Endothelial cell of umbilical vein (primary cell): Measurements from ENCODE around the gene MFAP4. TPM values are rescaled to one million over a fixed set of nuclear protein-coding genes. Genes with fewer than 3 reads are reported as not detected.

ENCODE experiments used
- BruUV-seq: library from RNA; stranded (reverse); fragments of 400-500 nt; replicated peaks from 2 replicates; lab custom pipeline; 2021; lab: Mats Ljungman, UMichigan
- CTCF ChIA-PET: fragments of 300-600, 350-600 bp; sonication (Branson Sonifier 250); formaldehyde crosslinking; loops from one replicate; lab custom pipeline; 2021; ENCODE audit warnings: antibody characterized with exemption, inconsistent platforms; lab: Charles Lee
- POLR2A ChIA-PET: fragments of 300-600, 350-600 bp; sonication (Branson Sonifier 250); formaldehyde crosslinking; loops from one replicate; lab custom pipeline; 2021; ENCODE audit warnings: antibody characterized with exemption, inconsistent platforms; lab: Charles Lee
- DNase-seq: peaks from one replicate; pipeline ENCODE4 v3.0.0-alpha.2; 2011; ENCODE audit warnings: low read depth, low spot score
- FAIRE-seq: peaks from 2 replicates; lab custom pipeline; 2011; peaks lifted over from hg19 to GRCh38; lab: Jason Lieb, UNC
- H2AFZ ChIP-seq: 2 replicates; pipeline ENCODE4 v1.6.0; 2012; ENCODE audit warnings: low read depth, low read length, control low read depth, inconsistent platforms
- H3K27ac ChIP-seq: 2 replicates; pipeline ENCODE4 v1.5.1; 2011; ENCODE audit warnings: low read depth, mild to moderate bottlenecking, control low read depth, low read length, moderate library complexity; ENCODE audit not compliant: insufficient read depth
- H3K27me3 ChIP-seq, 2 experiments: 2 replicates each; pipeline versions ENCODE4 v1.6.0 to v1.6.1; 2011; ENCODE audit warnings: low read length in 2 of 2, mixed read lengths in 1 of 2; ENCODE audit not compliant: control insufficient read depth in 2 of 2, insufficient read depth in 2 of 2
- H3K36me3 ChIP-seq, 2 experiments: 2 replicates in 1 of 2; 3 replicates in 1 of 2; pipeline ENCODE4 v1.5.1; 2011; ENCODE audit warnings: low read length in 2 of 2, mild to moderate bottlenecking in 1 of 2, moderate library complexity in 1 of 2; ENCODE audit not compliant: control insufficient read depth in 2 of 2, insufficient read depth in 2 of 2; ENCODE audit errors: extremely low read depth in 1 of 2
- H3K4me1 ChIP-seq: 3 replicates; pipeline ENCODE4 v1.5.1; 2011; ENCODE audit warnings: mild to moderate bottlenecking, low read length; ENCODE audit not compliant: control insufficient read depth, insufficient read depth; ENCODE audit errors: extremely low read depth
- H3K4me2 ChIP-seq: 2 replicates; pipeline ENCODE4 v1.6.1; 2011; ENCODE audit warnings: low read length, control low read depth, mixed read lengths; ENCODE audit not compliant: insufficient read depth
- H3K4me3 ChIP-seq, 3 experiments: fragments of 200-600 bp in 1 of 3; sonication (generic), shearing (Covaris generic) in 1 of 3; replicated peaks in 1 of 3; 2 replicates each; pipeline ENCODE4 v1.5.1; 2011 to 2016; ENCODE audit warnings: control low read depth in 3 of 3, low read length in 3 of 3, mild to moderate bottlenecking in 2 of 3, inconsistent platforms in 1 of 3, low read depth in 1 of 3, moderate library complexity in 1 of 3; ENCODE audit not compliant: insufficient read depth in 1 of 3
- H3K79me2 ChIP-seq: 2 replicates; pipeline ENCODE4 v1.6.0; 2012; ENCODE audit warnings: low read length, inconsistent platforms; ENCODE audit not compliant: control insufficient read depth, insufficient read depth
- H3K9ac ChIP-seq: replicated peaks from 2 replicates; pipeline ENCODE3; 2011; ENCODE audit warnings: low read length, control low read depth; ENCODE audit not compliant: insufficient read depth; ENCODE audit errors: extremely low read depth
- H3K9me1 ChIP-seq: replicated peaks from 3 replicates; pipeline ENCODE4 v1.6.0; 2011; ENCODE audit warnings: mild to moderate bottlenecking, low read length; ENCODE audit not compliant: control insufficient read depth, insufficient read depth; ENCODE audit errors: extremely low read depth
- H3K9me3 ChIP-seq: replicated peaks from 2 replicates; pipeline ENCODE4 v1.5.1; 2012; ENCODE audit warnings: low read length, inconsistent platforms; ENCODE audit not compliant: control insufficient read depth, insufficient read depth
- H4K20me1 ChIP-seq: replicated peaks from 2 replicates; pipeline ENCODE3; 2011; ENCODE audit warnings: mild to moderate bottlenecking, low read length; ENCODE audit not compliant: control insufficient read depth, insufficient read depth; ENCODE audit errors: extremely low read depth
- EZH2 ChIP-seq: IDR thresholded peaks from 2 replicates; pipeline ENCODE4 v1.6.1; 2012; ENCODE audit warnings: borderline replicate concordance, low read depth, mild to moderate bottlenecking, moderate library complexity, low read length, inconsistent platforms; ENCODE audit not compliant: severe bottlenecking
- FOS ChIP-seq: IDR thresholded peaks from 2 replicates; pipeline ENCODE4 v1.6.1; 2011; ENCODE audit warnings: mild to moderate bottlenecking, low read length, moderate library complexity, borderline replicate concordance; ENCODE audit not compliant: insufficient read depth
- GATA2 ChIP-seq: IDR thresholded peaks from 2 replicates; pipeline ENCODE4 v1.7.0; 2011; ENCODE audit warnings: low read depth, mild to moderate bottlenecking, moderate library complexity, mixed read lengths, low read length; ENCODE audit not compliant: insufficient read length, insufficient read depth
- JUN ChIP-seq: IDR thresholded peaks from 2 replicates; pipeline ENCODE4 v1.6.1; 2011; ENCODE audit warnings: borderline replicate concordance, low read depth; ENCODE audit not compliant: insufficient read length, insufficient read depth
- MAX ChIP-seq: IDR thresholded peaks from 2 replicates; pipeline ENCODE4 v1.6.1; 2011; ENCODE audit not compliant: insufficient read depth, insufficient read length
- MYC ChIP-seq: IDR thresholded peaks from one replicate; pipeline ENCODE4 v1.6.1; 2011; ENCODE audit warnings: mild to moderate bottlenecking, low read depth, low read length
- POLR2A ChIP-seq: IDR thresholded peaks from 2 replicates; pipeline ENCODE4 v1.6.1; 2012; ENCODE audit warnings: low read depth, mild to moderate bottlenecking, control low read depth, low read length
- POLR2AphosphoS5 ChIP-seq: IDR thresholded peaks from 2 replicates; pipeline ENCODE4 v1.6.1; 2012; ENCODE audit warnings: low read depth, mild to moderate bottlenecking, control low read depth, low read length, moderate library complexity; ENCODE audit not compliant: insufficient read depth
- dilution Hi-C: fragments of 300-500 bp; cut with MboI; formaldehyde crosslinking; loops from one replicate; pipeline ENCODE4 v1.15.0; 2019; ENCODE audit warnings: low sequenced_read_pairs; ENCODE audit not compliant: extremely low pct_ligation_motif_present
- intact Hi-C: fragments of 100-400 bp; cut with micrococcal nuclease; formaldehyde crosslinking; loops from one replicate; pipeline ENCODE4 v1.10.0; 2022
- polyA plus RNA-seq, 4 experiments: library from polyadenylated mRNA; depleted of rRNA in 3 of 4; stranded (reverse) in 3 of 4; unstranded in 1 of 4; fragments of >200 nt; gene quantifications; 2 replicates each; pipeline versions ENCODE4 v1.2.1 to v1.2.3, GENCODE V29; 2011 to 2012; ENCODE audit warnings: missing spikeins in 1 of 4
- total RNA-seq: library from RNA; stranded (reverse); gene quantifications from 2 replicates; pipeline ENCODE4 v1.2.3, GENCODE V29; 2021
- TF ChIP-seq, protein P1 (sequence below), 2 donors: IDR thresholded peaks; 1 replicate in 1 of 2; 2 replicates in 1 of 2; pipeline ENCODE4 v1.5.1; 2011; ENCODE audit warnings: low read length in 2 of 2, mild to moderate bottlenecking in 2 of 2, moderate library complexity in 2 of 2, control low read depth in 1 of 2, inconsistent platforms in 1 of 2, low read depth in 1 of 2; ENCODE audit not compliant: insufficient read depth in 1 of 2; ENCODE audit errors: extremely low read depth in 1 of 2

MFAP4 gene
- total and polyA plus RNA-seq, 2 donors (not counting 3 experiments of a cell fraction or from before 2014, with no cell fraction given) = not detected

DNA sequence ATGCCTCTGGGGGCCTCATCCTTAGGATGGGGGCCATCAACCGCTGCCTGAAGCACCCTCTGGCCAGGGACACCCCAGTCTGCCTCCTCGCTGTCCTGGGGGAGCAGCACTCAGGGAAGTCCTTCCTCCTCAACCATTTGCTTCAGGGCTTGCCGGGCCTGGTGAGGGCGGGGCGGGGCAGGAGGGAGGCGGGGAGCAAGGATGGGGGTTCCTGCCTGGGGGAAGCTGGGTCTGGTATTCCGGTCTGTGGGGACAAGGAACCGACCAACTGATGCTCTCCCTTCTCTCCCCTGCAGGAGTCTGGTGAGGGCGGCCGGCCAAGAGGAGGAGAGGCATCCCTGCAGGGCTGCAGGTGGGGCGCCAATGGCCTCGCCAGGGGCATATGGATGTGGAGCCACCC, 26.0 kb upstream of the MFAP4 start:
- H3K9me1 ChIP-seq = no peaks in the 10 kb centered on the region
- H3K4me2 ChIP-seq = no peak overlapping the region
- no peak for DNase-seq
- no peaks in the 10 kb centered on the region for H3K79me2 ChIP-seq
- TF ChIP-seq GATA2 (no peak), JUN (no peak), POLR2AphosphoS5 (no peak), EZH2 (no peak), MAX (no peak), MYC (no peak), POLR2A (no peak), FOS (no peak)
- TF ChIP-seq, protein P1, sequence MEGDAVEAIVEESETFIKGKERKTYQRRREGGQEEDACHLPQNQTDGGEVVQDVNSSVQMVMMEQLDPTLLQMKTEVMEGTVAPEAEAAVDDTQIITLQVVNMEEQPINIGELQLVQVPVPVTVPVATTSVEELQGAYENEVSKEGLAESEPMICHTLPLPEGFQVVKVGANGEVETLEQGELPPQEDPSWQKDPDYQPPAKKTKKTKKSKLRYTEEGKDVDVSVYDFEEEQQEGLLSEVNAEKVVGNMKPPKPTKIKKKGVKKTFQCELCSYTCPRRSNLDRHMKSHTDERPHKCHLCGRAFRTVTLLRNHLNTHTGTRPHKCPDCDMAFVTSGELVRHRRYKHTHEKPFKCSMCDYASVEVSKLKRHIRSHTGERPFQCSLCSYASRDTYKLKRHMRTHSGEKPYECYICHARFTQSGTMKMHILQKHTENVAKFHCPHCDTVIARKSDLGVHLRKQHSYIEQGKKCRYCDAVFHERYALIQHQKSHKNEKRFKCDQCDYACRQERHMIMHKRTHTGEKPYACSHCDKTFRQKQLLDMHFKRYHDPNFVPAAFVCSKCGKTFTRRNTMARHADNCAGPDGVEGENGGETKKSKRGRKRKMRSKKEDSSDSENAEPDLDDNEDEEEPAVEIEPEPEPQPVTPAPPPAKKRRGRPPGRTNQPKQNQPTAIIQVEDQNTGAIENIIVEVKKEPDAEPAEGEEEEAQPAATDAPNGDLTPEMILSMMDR (IDR thresholded peaks at IDR 0.05; ENCODE audit: extremely low read depth in 1 of 2, insufficient read depth in 1 of 2, low read depth in 1 of 2, low read length in 2 of 2) = no peak
- no peaks in the 10 kb centered on the region for H4K20me1 ChIP-seq
- ChIA-PET CTCF (no interaction called here), POLR2A (no interaction called here)
- H3K27me3 ChIP-seq = peaks cover 4 to 7% of the 10 kb centered on the region in 2 experiments
- no TSS peak for BruUV-seq
- no peaks in the 10 kb centered on the region for H3K9me3 ChIP-seq
- no peak overlapping the region for H3K27ac ChIP-seq
- no peaks in the 10 kb centered on the region for H3K36me3 ChIP-seq
- no peak overlapping the region for H2AFZ ChIP-seq
- dilution Hi-C loops = no loop called here
- intact Hi-C loops = no loop called here
- no peak overlapping the region for H3K4me3 ChIP-seq
- no peak overlapping the region for H3K9ac ChIP-seq
- no peaks in the 10 kb centered on the region for H3K4me1 ChIP-seq
- FAIRE-seq = no peak
